Natural killer cell (primary cell): ENCODE measurements around the gene DLX1. TPM values are rescaled to one million over a fixed set of nuclear protein-coding genes. Genes with fewer than 3 reads are reported as not detected.

Experiments used
- ATAC-seq, 3 donors: fragments of 150-1000 bp in 2 of 3; fragments of 200-7000 bp in 1 of 3; cut with Tn5 transposase; 1 replicate in 1 of 3; 2 replicates in 2 of 3; pipeline ENCODE4 v1.10.0; 2021; ENCODE audit warnings: mild to moderate bottlenecking in 2 of 3, moderate library complexity in 2 of 3
- DNase-seq, 2 donors: peaks; one replicate each; pipeline versions ENCODE4 v3.0.0 to v3.0.0-alpha.2; 2013 to 2021; ENCODE audit warnings: mixed read lengths in 1 of 2
- H3K27ac ChIP-seq: one replicate; pipeline ENCODE4 v1.5.1; 2013; ENCODE audit warnings: mild to moderate bottlenecking, low read length
- H3K27me3 ChIP-seq: one replicate; pipeline ENCODE4 v1.6.1; 2013; ENCODE audit warnings: low read length; ENCODE audit not compliant: control insufficient read depth, insufficient read depth
- H3K36me3 ChIP-seq: one replicate; pipeline ENCODE4 v1.6.1; 2013; ENCODE audit warnings: low read length; ENCODE audit not compliant: control insufficient read depth, insufficient read depth
- H3K4me1 ChIP-seq: one replicate; pipeline ENCODE4 v1.6.1; 2013; ENCODE audit warnings: low read length; ENCODE audit not compliant: control insufficient read depth, insufficient read depth
- H3K4me3 ChIP-seq: one replicate; pipeline ENCODE4 v1.5.1; 2013; ENCODE audit warnings: low read length
- H3K9me3 ChIP-seq: one replicate; pipeline ENCODE4 v1.6.1; 2013; ENCODE audit warnings: low read length; ENCODE audit not compliant: control insufficient read depth, insufficient read depth
- H3K27ac Mint-ChIP-seq, 2 donors: one replicate each; pipeline ENCODE4 v1.8.0; 2022; ENCODE audit warnings: mild to moderate bottlenecking in 2 of 2, mixed read lengths in 2 of 2, moderate library complexity in 1 of 2
- H3K27me3 Mint-ChIP-seq, 2 donors: one replicate each; pipeline ENCODE4 v1.8.0; 2022; ENCODE audit warnings: low read depth in 2 of 2, mixed read lengths in 2 of 2
- H3K36me3 Mint-ChIP-seq: one replicate; pipeline ENCODE4 v1.8.0; 2022; ENCODE audit warnings: mixed read lengths
- H3K4me1 Mint-ChIP-seq, 2 donors: one replicate each; pipeline ENCODE4 v1.8.0; 2022; ENCODE audit warnings: mixed read lengths in 2 of 2
- H3K4me3 Mint-ChIP-seq: one replicate; pipeline ENCODE4 v1.8.0; 2022; ENCODE audit warnings: mild to moderate bottlenecking, moderate library complexity, mixed read lengths
- H3K9me3 Mint-ChIP-seq, 2 donors: one replicate each; pipeline ENCODE4 v1.8.0; 2022; ENCODE audit warnings: mixed read lengths in 2 of 2
- WGBS: methylation state at CpG from one replicate; pipeline ENCODE4 v1.1.7; 2013; ENCODE audit warnings: missing lambda C conversion rate; ENCODE audit not compliant: insufficient coverage; 5-methylcytosine and 5-hydroxymethylcytosine counted together
- intact Hi-C: fragments of 100-400 bp; cut with micrococcal nuclease; formaldehyde crosslinking; loops from one replicate; pipeline ENCODE4 v1.14.2; 2022
- total RNA-seq, 4 donors: library from RNA; stranded (reverse); fragments of 120-200 nt in 1 of 4; gene quantifications; one replicate each; pipeline versions ENCODE4 v1.2.3 to v1.2.4, GENCODE V29; 2013 to 2022
- TF ChIP-seq, protein P1 (sequence below): fragments of 200-600 bp; IDR thresholded peaks from one replicate; pipeline ENCODE4 v1.8.0; 2022; ENCODE audit warnings: antibody characterized with exemption

The DLX1 gene
- total RNA-seq, 3 donors from 2014 or later (not counting 1 experiment from before 2014, with no cell fraction given) = not detected

DNA sequence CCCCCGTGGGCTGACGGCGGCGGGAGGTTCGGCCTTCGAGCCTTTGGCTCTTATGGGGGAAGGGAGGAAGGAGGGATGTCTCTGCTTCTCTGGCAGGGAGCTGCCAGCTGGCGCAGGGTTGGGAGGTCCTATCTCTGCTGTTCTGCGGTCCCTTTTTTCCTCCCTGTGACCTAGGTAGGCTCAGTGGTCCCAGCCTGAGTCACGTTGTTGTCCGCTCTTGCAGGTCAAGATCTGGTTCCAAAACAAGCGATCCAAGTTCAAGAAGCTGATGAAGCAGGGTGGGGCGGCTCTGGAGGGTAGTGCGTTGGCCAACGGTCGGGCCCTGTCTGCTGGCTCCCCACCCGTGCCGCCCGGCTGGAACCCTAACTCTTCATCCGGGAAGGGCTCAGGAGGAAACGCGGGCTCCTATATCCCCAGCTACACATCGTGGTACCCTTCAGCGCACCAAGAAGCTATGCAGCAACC lies 2.5 kb downstream of the DLX1 start:
- Histone ChIP-seq H3K9me3 (no peaks in the 10 kb centered on the region), H3K27me3 (peaks cover 95% of the 10 kb centered on the region), H3K27ac (no peak overlapping the region), H3K4me3 (no peak overlapping the region), H3K36me3 (no peaks in the 10 kb centered on the region), H3K4me1 (peaks cover 55% of the 10 kb centered on the region)
- intact Hi-C loops = loop anchor here (2.0 kb wide), 1 partner anchor 15 kb away; the partner anchor contains the start of gene DLX2
- H3K4me1 Mint-ChIP-seq = peaks cover 50 to 63% of the 10 kb centered on the region in 2 donors
- H3K36me3 Mint-ChIP-seq = no peaks in the 10 kb centered on the region
- H3K4me3 Mint-ChIP-seq = peak overlapping the region; percentile 88
- ATAC-seq (no peak), DNase-seq (no peak)
- no peaks in the 10 kb centered on the region for H3K9me3 Mint-ChIP-seq
- TF ChIP-seq, protein P1, sequence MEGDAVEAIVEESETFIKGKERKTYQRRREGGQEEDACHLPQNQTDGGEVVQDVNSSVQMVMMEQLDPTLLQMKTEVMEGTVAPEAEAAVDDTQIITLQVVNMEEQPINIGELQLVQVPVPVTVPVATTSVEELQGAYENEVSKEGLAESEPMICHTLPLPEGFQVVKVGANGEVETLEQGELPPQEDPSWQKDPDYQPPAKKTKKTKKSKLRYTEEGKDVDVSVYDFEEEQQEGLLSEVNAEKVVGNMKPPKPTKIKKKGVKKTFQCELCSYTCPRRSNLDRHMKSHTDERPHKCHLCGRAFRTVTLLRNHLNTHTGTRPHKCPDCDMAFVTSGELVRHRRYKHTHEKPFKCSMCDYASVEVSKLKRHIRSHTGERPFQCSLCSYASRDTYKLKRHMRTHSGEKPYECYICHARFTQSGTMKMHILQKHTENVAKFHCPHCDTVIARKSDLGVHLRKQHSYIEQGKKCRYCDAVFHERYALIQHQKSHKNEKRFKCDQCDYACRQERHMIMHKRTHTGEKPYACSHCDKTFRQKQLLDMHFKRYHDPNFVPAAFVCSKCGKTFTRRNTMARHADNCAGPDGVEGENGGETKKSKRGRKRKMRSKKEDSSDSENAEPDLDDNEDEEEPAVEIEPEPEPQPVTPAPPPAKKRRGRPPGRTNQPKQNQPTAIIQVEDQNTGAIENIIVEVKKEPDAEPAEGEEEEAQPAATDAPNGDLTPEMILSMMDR = no peak
- peaks cover 82 to 95% of the 10 kb centered on the region in 2 donors for H3K27me3 Mint-ChIP-seq
- H3K27ac Mint-ChIP-seq = peak overlapping the region; percentile 29 to 70
- WGBS = 8% methylated on average over 22 of the region's 23 CpGs

DNA sequence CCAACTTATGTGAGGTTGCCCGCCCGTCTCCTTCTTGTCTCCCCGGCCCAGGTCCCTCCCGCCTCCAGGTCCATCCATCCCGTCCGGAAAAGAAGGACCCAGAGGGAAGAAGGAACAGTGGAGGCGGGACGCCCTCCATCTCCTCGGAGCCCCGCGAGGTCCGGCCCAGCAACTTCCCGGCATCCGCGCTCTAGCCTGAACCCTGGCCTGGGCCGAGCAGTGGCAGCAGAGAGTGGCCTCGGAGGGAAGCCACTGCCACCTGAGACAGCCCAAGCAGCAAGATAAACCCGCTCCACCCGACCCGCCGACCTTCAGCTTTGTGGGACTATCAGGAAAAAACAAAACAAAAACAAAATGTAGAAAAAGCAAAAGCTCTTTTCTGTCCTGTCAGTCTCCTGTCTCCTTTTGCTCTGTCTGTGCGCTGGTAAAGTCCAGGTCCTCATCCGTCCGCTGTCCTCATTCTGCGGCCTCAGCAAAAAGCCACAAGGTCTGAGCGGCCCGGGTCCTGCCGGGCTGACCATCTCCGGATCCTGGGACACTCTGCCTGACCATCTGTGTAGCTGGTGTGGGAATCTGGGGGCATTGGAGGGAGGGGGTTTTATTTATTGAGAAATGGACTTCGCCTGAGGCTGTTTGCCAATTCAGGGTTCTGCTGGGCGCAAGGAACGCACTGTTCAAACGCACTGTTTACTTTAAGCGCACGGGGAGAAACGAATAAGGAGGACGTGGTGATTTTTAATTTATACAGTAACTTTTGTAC lies 3.1 kb downstream of the DLX1 start:
- Mint-ChIP-seq H3K4me1 (peaks cover 50 to 62% of the 10 kb centered on the region in 2 donors), H3K27ac (peak overlapping the region; percentile 29 to 70), H3K27me3 (peaks cover 82 to 95% of the 10 kb centered on the region in 2 donors), H3K9me3 (no peaks in the 10 kb centered on the region), H3K36me3 (no peaks in the 10 kb centered on the region), H3K4me3 (peak overlapping the region; percentile 17)
- Histone ChIP-seq H3K9me3 (no peaks in the 10 kb centered on the region), H3K4me1 (peaks cover 49% of the 10 kb centered on the region), H3K4me3 (no peak overlapping the region), H3K27ac (no peak overlapping the region), H3K36me3 (no peaks in the 10 kb centered on the region), H3K27me3 (peaks cover 94% of the 10 kb centered on the region)
- 12% methylated on average over 37 of the region's 37 CpGs for WGBS
- DNase-seq = peak in 1 of 2 donors; percentile 34
- TF ChIP-seq, protein P1 = no peak
- ATAC-seq = no peak
- intact Hi-C loops = no loop called here

DNA sequence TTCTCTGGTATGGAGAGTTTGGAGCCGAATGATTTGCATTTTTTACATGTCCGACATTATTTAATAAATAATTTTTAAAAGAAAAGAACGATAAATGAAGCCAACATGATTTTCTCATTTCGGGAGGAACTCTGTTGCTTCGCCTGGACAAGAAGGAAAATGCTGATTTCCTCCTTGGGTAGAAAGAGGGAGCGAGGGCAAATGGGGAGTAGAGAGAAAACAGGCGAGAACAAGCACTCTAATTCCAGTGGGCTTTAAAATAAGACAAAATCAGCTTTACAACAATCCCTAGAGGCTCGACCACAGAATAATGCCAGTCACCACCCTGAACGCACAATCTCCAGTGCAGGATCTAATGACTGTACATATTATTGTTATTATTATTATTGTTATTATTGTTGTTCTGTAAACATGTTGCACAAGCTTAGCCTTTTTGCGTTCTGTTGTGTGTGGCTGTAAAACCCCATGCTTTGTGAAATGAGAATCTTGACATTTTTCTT lies 3.7 kb downstream of the DLX1 start:
- no peak overlapping the region for H3K27ac Mint-ChIP-seq

More for the DNA sequence above, 3.7 kb downstream of the DLX1 start:
- no peaks in the 10 kb centered on the region for H3K9me3 ChIP-seq
- H3K27me3 ChIP-seq = peaks cover 94% of the 10 kb centered on the region
- peak in 1 of 2 donors; percentile 34 for DNase-seq
- no peak overlapping the region for H3K27ac ChIP-seq
- intact Hi-C loops = no loop called here
- peaks cover 44% of the 10 kb centered on the region for H3K4me1 ChIP-seq
- Mint-ChIP-seq H3K4me3 (no peak overlapping the region), H3K27me3 (peaks cover 80 to 95% of the 10 kb centered on the region in 2 donors), H3K4me1 (peaks cover 50 to 56% of the 10 kb centered on the region in 2 donors), H3K36me3 (no peaks in the 10 kb centered on the region), H3K9me3 (no peaks in the 10 kb centered on the region)
- no peak for ATAC-seq
- no peaks in the 10 kb centered on the region for H3K36me3 ChIP-seq
- TF ChIP-seq, protein P1 = no peak
- no peak overlapping the region for H3K4me3 ChIP-seq
- WGBS = 21% methylated on average over 6 of the region's 10 CpGs
